K562 (cell line): ENCODE results near the gene FMOD. TPM values are rescaled to one million over a fixed set of nuclear protein-coding genes. Genes with fewer than 3 reads are reported as not detected.

ENCODE experiments used
- ATAC-seq: fragments of 200-7000 bp; cut with Tn5 transposase; 3 replicates; pipeline ENCODE4 v1.9.1; 2020; ENCODE audit warnings: moderate library complexity
- BruUV-seq: library from RNA; stranded (reverse); fragments of 400-500 nt; replicated peaks from 2 replicates; lab custom pipeline; 2021; lab: Mats Ljungman, UMichigan
- CTCF ChIA-PET: fragments of 300-600 bp; formaldehyde crosslinking; extraction: SDS; loops from one replicate; lab custom pipeline; 2021; ENCODE audit warnings: low intra/inter-chr PET ratio; lab: Yijun Ruan, JAX
- POLR2A ChIA-PET: fragments of 300-600, 350-650 bp; sonication (Branson Sonifier 250); formaldehyde crosslinking; extraction: SDS; loops from one replicate; lab custom pipeline; 2021; ENCODE audit warnings: antibody characterized with exemption, inconsistent platforms; lab: Yijun Ruan, JAX
- DNase-seq, 4 experiments: peaks; one replicate each; pipeline versions ENCODE4 v3.0.0 to v3.0.0-alpha.2; 2011 to 2018; ENCODE audit warnings: low spot score in 3 of 4, mixed read lengths in 3 of 4; ENCODE audit errors: extremely low read depth in 1 of 4
- FAIRE-seq: peaks from 2 replicates; lab custom pipeline; 2011; peaks lifted over from hg19 to GRCh38; lab: Jason Lieb, UNC
- H2AFZ ChIP-seq: 2 replicates; pipeline ENCODE4 v1.6.0; 2011; ENCODE audit warnings: low read depth, low read length, control low read depth, inconsistent platforms
- H3K27ac ChIP-seq: fragments of 200-600 bp; 3 replicates; pipeline ENCODE4 v1.8.0; 2011; ENCODE audit warnings: low read depth, mild to moderate bottlenecking, control low read depth, inconsistent platforms, low read length, moderate library complexity, mixed read lengths; ENCODE audit errors: extremely low read depth
- H3K27me3 ChIP-seq, 2 experiments: fragments of 300-600 bp in 1 of 2; 2 replicates in 1 of 2; 3 replicates in 1 of 2; pipeline versions ENCODE4 v1.6.0 to v1.8.0; 2011; ENCODE audit warnings: inconsistent platforms in 2 of 2, low read length in 2 of 2, mild to moderate bottlenecking in 1 of 2, mixed read lengths in 1 of 2, moderate library complexity in 1 of 2; ENCODE audit not compliant: control insufficient read depth in 2 of 2, insufficient read depth in 2 of 2
- H3K36me3 ChIP-seq: fragments of 300-600 bp; 3 replicates; pipeline ENCODE4 v1.8.0; 2011; ENCODE audit warnings: mild to moderate bottlenecking, low read length, inconsistent platforms; ENCODE audit not compliant: control insufficient read depth, insufficient read depth
- H3K4me1 ChIP-seq, 2 experiments: fragments of 200-600 bp in 1 of 2; replicated peaks in 1 of 2; 2 replicates in 1 of 2; 3 replicates in 1 of 2; pipeline versions ENCODE4 v1.5.1 to v1.8.0; 2011; ENCODE audit warnings: inconsistent platforms in 2 of 2, low read length in 2 of 2, mild to moderate bottlenecking in 1 of 2, mixed read lengths in 1 of 2, moderate library complexity in 1 of 2; ENCODE audit not compliant: control insufficient read depth in 2 of 2, insufficient read depth in 2 of 2
- H3K4me2 ChIP-seq: 2 replicates; pipeline ENCODE4 v1.6.1; 2011; ENCODE audit warnings: low read length, control low read depth, inconsistent platforms, mixed read lengths; ENCODE audit not compliant: insufficient read depth
- H3K4me3 ChIP-seq: fragments of 200-600 bp; sonication (generic), shearing (Covaris generic); 2 replicates; pipeline ENCODE4 v1.5.1; 2016; ENCODE audit warnings: control low read depth, inconsistent platforms
- H3K79me2 ChIP-seq: fragments of 200-600 bp; 3 replicates; pipeline ENCODE4 v1.8.0; 2011; ENCODE audit warnings: low read length, inconsistent platforms; ENCODE audit not compliant: control insufficient read depth, insufficient read depth
- H3K9ac ChIP-seq, 2 experiments: 2 replicates each; pipeline versions ENCODE4 v1.6.0 to v1.6.1; 2011; ENCODE audit warnings: low read depth in 2 of 2, low read length in 2 of 2, control low read depth in 1 of 2, inconsistent platforms in 1 of 2, mild to moderate bottlenecking in 1 of 2, mixed read lengths in 1 of 2; ENCODE audit not compliant: insufficient read depth in 1 of 2
- H3K9me1 ChIP-seq: one replicate; pipeline ENCODE4 v1.6.0; 2011; ENCODE audit warnings: inconsistent platforms, mild to moderate bottlenecking, low read length, moderate library complexity; ENCODE audit not compliant: control insufficient read depth, insufficient read depth
- H3K9me3 ChIP-seq: replicated peaks from 2 replicates; pipeline ENCODE4 v1.5.1; 2011; ENCODE audit warnings: low read depth, low read length, inconsistent platforms; ENCODE audit not compliant: control insufficient read depth, insufficient read depth
- H4K20me1 ChIP-seq: replicated peaks from 2 replicates; pipeline ENCODE4 v1.6.1; 2011; ENCODE audit warnings: low read length, inconsistent platforms, mixed read lengths; ENCODE audit not compliant: control insufficient read depth, insufficient read depth
- C11orf30 ChIP-seq: fragments of 450-650 bp; IDR thresholded peaks from 2 replicates; pipeline ENCODE4 v1.6.1; 2016; ENCODE audit warnings: low read depth, mild to moderate bottlenecking
- CTBP1 ChIP-seq: fragments of 450-650 bp; IDR thresholded peaks from 2 replicates; pipeline ENCODE4 v1.6.1; 2016; ENCODE audit warnings: borderline replicate concordance
- NFIC ChIP-seq: fragments of 450-650 bp; IDR thresholded peaks from 2 replicates; pipeline ENCODE4 v1.6.1; 2017; ENCODE audit warnings: mild to moderate bottlenecking, inconsistent platforms
- NRF1 ChIP-seq, 2 experiments: fragments of 450-650 bp; IDR thresholded peaks in 1 of 2; conservative IDR thresholded peaks in 1 of 2; 2 replicates each; pipeline ENCODE4 v1.6.1; 2014; ENCODE audit warnings: mild to moderate bottlenecking in 2 of 2
- RCOR1 ChIP-seq, 2 experiments: IDR thresholded peaks; 2 replicates each; pipeline ENCODE4 v1.6.1; 2012; ENCODE audit warnings: low read depth in 2 of 2, low read length in 2 of 2, borderline replicate concordance in 1 of 2, improper control_type of control experiment in 1 of 2
- SOX6 ChIP-seq: fragments of 450-650 bp; IDR thresholded peaks from 2 replicates; pipeline ENCODE4 v1.6.1; 2014; ENCODE audit warnings: mild to moderate bottlenecking
- ZNF217 ChIP-seq: sonication (generic); formaldehyde crosslinking; IDR thresholded peaks from 2 replicates; pipeline ENCODE4 v1.8.0; 2022; ENCODE audit warnings: mild to moderate bottlenecking, missing genetic modification reagents
- ZNF316 ChIP-seq: fragments of 450-650 bp; IDR thresholded peaks from 2 replicates; pipeline ENCODE4 v1.6.1; 2016
- ZNF780A ChIP-seq: fragments of 250-450 bp; sonication (Bioruptor Pico); IDR thresholded peaks from 2 replicates; pipeline ENCODE4 v1.5.0; 2021; ENCODE audit warnings: mild to moderate bottlenecking
- WGBS: fragments of 100-300 bp; shearing (Covaris generic); methylation state at CpG from one replicate; pipeline ENCODE4 v1.1.6; 2016; ENCODE audit warnings: low coverage, mixed read lengths; ENCODE audit not compliant: insufficient coverage; ENCODE audit errors: missing lambda C conversion rate; 5-methylcytosine and 5-hydroxymethylcytosine counted together
- in situ Hi-C: fragments of 300-500 bp; cut with MboI; formaldehyde crosslinking; loops from 4 replicates; pipeline ENCODE4 v1.15.0; 2018; ENCODE audit warnings: inconsistent platforms, mixed read lengths
- intact Hi-C: fragments of 100-400 bp; cut with micrococcal nuclease; formaldehyde crosslinking; loops from 2 replicates; pipeline ENCODE4 v1.14.2; 2022
- polyA plus RNA-seq, 8 experiments: library from polyadenylated mRNA; depleted of rRNA in 4 of 8; stranded (reverse) in 5 of 8; unstranded in 3 of 8; fragments of >200 nt; fragmentation: Nextera tagmentation in 2 of 8; fragmentation: Illumina TruSeq in 1 of 8; extraction: Ambion mirVana in 2 of 8; extraction: Trizol in 1 of 8; gene quantifications; 2 replicates each; pipeline versions ENCODE4 v1.2.1 to v1.2.3, GENCODE V29; 2011 to 2014; ENCODE audit warnings: inconsistent platforms in 1 of 8, missing spikeins in 1 of 8
- total RNA-seq, 7 experiments: library from RNA; depleted of rRNA in 6 of 7; stranded (reverse); fragments of >200 nt in 6 of 7; fragmentation: Illumina TruSeq in 2 of 7; extraction: Trizol in 2 of 7; gene quantifications; 2 replicates each; pipeline versions ENCODE4 v1.2.1 to v1.2.3, GENCODE V29; 2011 to 2021; ENCODE audit warnings: low replicate concordance in 1 of 7
- TF ChIP-seq, protein P1 (sequence below): fragments of 250-450 bp; sonication (Bioruptor Pico); IDR thresholded peaks from 2 replicates; pipeline ENCODE4 v1.4.0; 2020

The FMOD gene
- total and polyA plus RNA-seq, 9 of the 15 experiments (the other 6 are each of a cell fraction or from before 2014, with no cell fraction given), result 0.03 to 0.13 (median 0.03) TPM; not detected in 6

GRCh38 chr1:203317429-203318228, 33.3 kb downstream of the FMOD start (continued):
- peak; percentile 96 for TF ChIP-seq ZNF316
- TF ChIP-seq ZNF780A (CRISPR knock-in tag), result no peak
- peak; percentile 94 for TF ChIP-seq C11orf30

DNA sequence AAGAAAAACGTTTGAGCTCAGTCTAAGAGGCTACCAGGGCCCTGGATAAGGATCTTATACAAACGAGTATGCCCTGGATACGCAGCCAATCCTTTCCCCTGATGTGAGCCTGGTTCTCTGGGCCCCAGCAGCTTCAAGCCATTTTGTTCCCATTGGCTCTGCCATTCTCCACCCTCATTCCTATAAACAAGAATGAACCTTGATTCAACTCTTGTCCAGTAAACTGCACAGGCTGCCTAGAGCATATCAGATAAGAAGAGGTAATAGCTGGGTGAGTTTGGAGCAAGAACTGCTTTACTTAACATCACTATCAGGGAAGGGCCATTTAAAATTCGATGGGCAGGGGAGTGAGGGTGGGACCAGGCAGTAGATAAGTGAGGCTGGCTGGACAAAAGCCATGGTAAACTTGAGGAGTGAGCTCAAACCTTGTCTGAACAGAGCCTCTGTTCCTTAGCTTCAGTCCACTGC, 34.3 kb downstream of the FMOD start:
- CTCF ChIA-PET, result no interaction called here
- TF ChIP-seq, protein P1, sequence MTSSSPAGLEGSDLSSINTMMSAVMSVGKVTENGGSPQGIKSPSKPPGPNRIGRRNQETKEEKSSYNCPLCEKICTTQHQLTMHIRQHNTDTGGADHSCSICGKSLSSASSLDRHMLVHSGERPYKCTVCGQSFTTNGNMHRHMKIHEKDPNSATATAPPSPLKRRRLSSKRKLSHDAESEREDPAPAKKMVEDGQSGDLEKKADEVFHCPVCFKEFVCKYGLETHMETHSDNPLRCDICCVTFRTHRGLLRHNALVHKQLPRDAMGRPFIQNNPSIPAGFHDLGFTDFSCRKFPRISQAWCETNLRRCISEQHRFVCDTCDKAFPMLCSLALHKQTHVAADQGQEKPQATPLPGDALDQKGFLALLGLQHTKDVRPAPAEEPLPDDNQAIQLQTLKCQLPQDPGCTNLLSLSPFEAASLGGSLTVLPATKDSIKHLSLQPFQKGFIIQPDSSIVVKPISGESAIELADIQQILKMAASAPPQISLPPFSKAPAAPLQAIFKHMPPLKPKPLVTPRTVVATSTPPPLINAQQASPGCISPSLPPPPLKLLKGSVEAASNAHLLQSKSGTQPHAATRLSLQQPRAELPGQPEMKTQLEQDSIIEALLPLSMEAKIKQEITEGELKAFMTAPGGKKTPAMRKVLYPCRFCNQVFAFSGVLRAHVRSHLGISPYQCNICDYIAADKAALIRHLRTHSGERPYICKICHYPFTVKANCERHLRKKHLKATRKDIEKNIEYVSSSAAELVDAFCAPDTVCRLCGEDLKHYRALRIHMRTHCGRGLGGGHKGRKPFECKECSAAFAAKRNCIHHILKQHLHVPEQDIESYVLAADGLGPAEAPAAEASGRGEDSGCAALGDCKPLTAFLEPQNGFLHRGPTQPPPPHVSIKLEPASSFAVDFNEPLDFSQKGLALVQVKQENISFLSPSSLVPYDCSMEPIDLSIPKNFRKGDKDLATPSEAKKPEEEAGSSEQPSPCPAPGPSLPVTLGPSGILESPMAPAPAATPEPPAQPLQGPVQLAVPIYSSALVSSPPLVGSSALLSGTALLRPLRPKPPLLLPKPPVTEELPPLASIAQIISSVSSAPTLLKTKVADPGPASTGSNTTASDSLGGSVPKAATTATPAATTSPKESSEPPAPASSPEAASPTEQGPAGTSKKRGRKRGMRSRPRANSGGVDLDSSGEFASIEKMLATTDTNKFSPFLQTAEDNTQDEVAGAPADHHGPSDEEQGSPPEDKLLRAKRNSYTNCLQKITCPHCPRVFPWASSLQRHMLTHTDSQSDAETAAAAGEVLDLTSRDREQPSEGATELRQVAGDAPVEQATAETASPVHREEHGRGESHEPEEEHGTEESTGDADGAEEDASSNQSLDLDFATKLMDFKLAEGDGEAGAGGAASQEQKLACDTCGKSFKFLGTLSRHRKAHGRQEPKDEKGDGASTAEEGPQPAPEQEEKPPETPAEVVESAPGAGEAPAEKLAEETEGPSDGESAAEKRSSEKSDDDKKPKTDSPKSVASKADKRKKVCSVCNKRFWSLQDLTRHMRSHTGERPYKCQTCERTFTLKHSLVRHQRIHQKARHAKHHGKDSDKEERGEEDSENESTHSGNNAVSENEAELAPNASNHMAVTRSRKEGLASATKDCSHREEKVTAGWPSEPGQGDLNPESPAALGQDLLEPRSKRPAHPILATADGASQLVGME, result no peak
- TF ChIP-seq CTBP1, result peak; percentile 71; the same call in 1 of the 2 replicates
- TF ChIP-seq ZNF217, result no peak
- TF ChIP-seq SOX6, result peak; percentile 35; the same call in 1 of the 2 replicates
- TF ChIP-seq NRF1 (conservative IDR thresholded peaks at IDR 0.05 in 1 of 2, IDR thresholded peaks at IDR 0.05 in 1 of 2), result peak in 1 of 2 experiments; percentile 32; a peak in 1 of 4 replicates
- peak; percentile 57 for TF ChIP-seq NFIC
- peak in 1 of 2 experiments; percentile 52; a peak in 1 of 4 replicates for TF ChIP-seq RCOR1 (IDR thresholded peaks at IDR 0.05; ENCODE audit: borderline replicate concordance in 1 of 2, low read depth in 2 of 2, low read length in 2 of 2)

More for the DNA sequence above, 34.3 kb downstream of the FMOD start:
- POLR2A ChIA-PET, result interaction anchor here (0.6 to 3.4 kb wide), 8 partner anchors 8 to 29 kb away, joined by 3 to 41 read pairs (median 4); partner anchors contain the start of gene BTG2
- Histone ChIP-seq H3K27ac (no peak overlapping the region), H3K79me2 (no peaks in the 10 kb centered on the region), H3K4me1 (peaks cover 32 to 41% of the 10 kb centered on the region in 2 experiments), H2AFZ (no peak overlapping the region), H3K9me1 (no peaks in the 10 kb centered on the region), H3K36me3 (no peaks in the 10 kb centered on the region), H3K9me3 (no peaks in the 10 kb centered on the region), H3K4me3 (no peak overlapping the region), H4K20me1 (no peaks in the 10 kb centered on the region; the same call in 1 of the 2 replicates), H3K27me3 (no peaks in the 10 kb centered on the region), H3K9ac (no peak overlapping the region; a peak in 1 of 4 replicates), H3K4me2 (peak overlapping the region; percentile 13; the same call in 1 of the 2 replicates)
- in situ Hi-C loops (no loop called here), intact Hi-C loops (no loop called here)
- DNase-seq (peak in 2 of 4 experiments; percentile 57 to 67), ATAC-seq (peak; percentile 31), FAIRE-seq (no peak)
- 3% methylated on average over 4 of the region's 4 CpGs for WGBS
- BruUV-seq, result no TSS peak
